Thoracic aorta (tissue), 2 donors: Measurements from ENCODE around the gene TULP4. TPM values are rescaled to one million over a fixed set of nuclear protein-coding genes. Genes with fewer than 3 reads are reported as not detected.
A peak's percentile ranks its signal among the peaks of the same experiment; 100 is the strongest.

ENCODE experiments used
- ATAC-seq: fragments of 150-250 bp; one replicate; pipeline ENCODE4 v1.8.0; 2017; ENCODE audit warnings: low read depth; ENCODE audit not compliant: insufficient number of reproducible peaks, low FRiP score
- DNase-seq: peaks from one replicate; pipeline ENCODE4 v3.0.0-alpha.2; 2020; ENCODE audit warnings: low spot score
- H3K27ac ChIP-seq, 2 donors: fragments of 200-600 bp; sonication (generic); 1 replicate in 1 of 2; 2 replicates in 1 of 2; pipeline ENCODE4 v1.5.1; 2016; ENCODE audit warnings: mild to moderate bottlenecking in 2 of 2, moderate library complexity in 2 of 2
- H3K27me3 ChIP-seq: fragments of 200-600 bp; sonication (generic); replicated peaks from 2 replicates; pipeline ENCODE4 v1.6.0; 2016; ENCODE audit warnings: mild to moderate bottlenecking; ENCODE audit not compliant: insufficient read depth
- H3K36me3 ChIP-seq: fragments of 200-600 bp; sonication (generic); one replicate; pipeline ENCODE4 v1.5.1; 2016
- H3K4me1 ChIP-seq, 2 donors: fragments of 200-600 bp; sonication (generic); 1 replicate in 1 of 2; 2 replicates in 1 of 2; pipeline versions ENCODE4 v1.5.1 to v1.6.0; 2016; ENCODE audit warnings: low read depth in 2 of 2, mild to moderate bottlenecking in 1 of 2; ENCODE audit not compliant: control insufficient read depth in 1 of 2
- H3K4me3 ChIP-seq: fragments of 200-600 bp; sonication (generic); 2 replicates; pipeline ENCODE4 v1.5.1; 2016; ENCODE audit warnings: mild to moderate bottlenecking
- H3K9me3 ChIP-seq: fragments of 200-600 bp; sonication (generic); 2 replicates; pipeline ENCODE4 v1.5.1; 2016
- total RNA-seq, 2 donors: library from RNA; depleted of rRNA; stranded (reverse); fragments of >200 nt; gene quantifications; one replicate each; pipeline versions ENCODE4 v1.1.0 to v1.2.3, GENCODE V29; 2016
- TF ChIP-seq, protein P1 (sequence below): fragments of 200-600 bp; sonication (generic); IDR thresholded peaks from one replicate; pipeline ENCODE4 v1.5.1; 2019; ENCODE audit warnings: antibody characterized with exemption

TULP4 gene
- total RNA-seq, 2 donors from 2014 or later: 75.5 to 189 TPM

DNA sequence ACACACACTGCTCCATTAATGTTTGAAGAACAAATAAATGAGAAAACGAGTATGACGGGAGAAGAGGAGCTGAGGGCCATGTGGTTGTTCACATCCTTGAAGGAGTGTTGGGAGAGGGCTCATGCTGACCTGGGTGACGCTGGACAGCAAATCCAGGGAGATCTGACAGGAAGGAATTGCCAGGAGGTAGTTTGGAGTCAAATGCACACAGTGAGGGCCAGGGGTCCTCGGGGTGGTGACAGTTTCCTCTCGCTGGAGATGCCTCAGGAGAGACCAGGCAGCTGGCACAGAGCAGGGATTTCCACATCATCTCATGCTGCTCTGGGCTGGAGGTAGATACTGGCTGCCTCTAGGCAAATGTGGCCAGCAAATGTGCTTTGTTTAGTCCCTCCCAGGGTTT, 245.7 kb downstream of the TULP4 start:
- Histone ChIP-seq H3K9me3 (no peaks in the 10 kb centered on the region), H3K36me3 (no peaks in the 10 kb centered on the region), H3K27me3 (no peaks in the 10 kb centered on the region), H3K4me1 (peaks cover 8 to 15% of the 10 kb centered on the region in 2 donors), H3K4me3 (no peak overlapping the region), H3K27ac (no peak overlapping the region)
- DNase-seq: no peak
- TF ChIP-seq, protein P1, sequence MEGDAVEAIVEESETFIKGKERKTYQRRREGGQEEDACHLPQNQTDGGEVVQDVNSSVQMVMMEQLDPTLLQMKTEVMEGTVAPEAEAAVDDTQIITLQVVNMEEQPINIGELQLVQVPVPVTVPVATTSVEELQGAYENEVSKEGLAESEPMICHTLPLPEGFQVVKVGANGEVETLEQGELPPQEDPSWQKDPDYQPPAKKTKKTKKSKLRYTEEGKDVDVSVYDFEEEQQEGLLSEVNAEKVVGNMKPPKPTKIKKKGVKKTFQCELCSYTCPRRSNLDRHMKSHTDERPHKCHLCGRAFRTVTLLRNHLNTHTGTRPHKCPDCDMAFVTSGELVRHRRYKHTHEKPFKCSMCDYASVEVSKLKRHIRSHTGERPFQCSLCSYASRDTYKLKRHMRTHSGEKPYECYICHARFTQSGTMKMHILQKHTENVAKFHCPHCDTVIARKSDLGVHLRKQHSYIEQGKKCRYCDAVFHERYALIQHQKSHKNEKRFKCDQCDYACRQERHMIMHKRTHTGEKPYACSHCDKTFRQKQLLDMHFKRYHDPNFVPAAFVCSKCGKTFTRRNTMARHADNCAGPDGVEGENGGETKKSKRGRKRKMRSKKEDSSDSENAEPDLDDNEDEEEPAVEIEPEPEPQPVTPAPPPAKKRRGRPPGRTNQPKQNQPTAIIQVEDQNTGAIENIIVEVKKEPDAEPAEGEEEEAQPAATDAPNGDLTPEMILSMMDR: no peak
- ATAC-seq: no peak

DNA sequence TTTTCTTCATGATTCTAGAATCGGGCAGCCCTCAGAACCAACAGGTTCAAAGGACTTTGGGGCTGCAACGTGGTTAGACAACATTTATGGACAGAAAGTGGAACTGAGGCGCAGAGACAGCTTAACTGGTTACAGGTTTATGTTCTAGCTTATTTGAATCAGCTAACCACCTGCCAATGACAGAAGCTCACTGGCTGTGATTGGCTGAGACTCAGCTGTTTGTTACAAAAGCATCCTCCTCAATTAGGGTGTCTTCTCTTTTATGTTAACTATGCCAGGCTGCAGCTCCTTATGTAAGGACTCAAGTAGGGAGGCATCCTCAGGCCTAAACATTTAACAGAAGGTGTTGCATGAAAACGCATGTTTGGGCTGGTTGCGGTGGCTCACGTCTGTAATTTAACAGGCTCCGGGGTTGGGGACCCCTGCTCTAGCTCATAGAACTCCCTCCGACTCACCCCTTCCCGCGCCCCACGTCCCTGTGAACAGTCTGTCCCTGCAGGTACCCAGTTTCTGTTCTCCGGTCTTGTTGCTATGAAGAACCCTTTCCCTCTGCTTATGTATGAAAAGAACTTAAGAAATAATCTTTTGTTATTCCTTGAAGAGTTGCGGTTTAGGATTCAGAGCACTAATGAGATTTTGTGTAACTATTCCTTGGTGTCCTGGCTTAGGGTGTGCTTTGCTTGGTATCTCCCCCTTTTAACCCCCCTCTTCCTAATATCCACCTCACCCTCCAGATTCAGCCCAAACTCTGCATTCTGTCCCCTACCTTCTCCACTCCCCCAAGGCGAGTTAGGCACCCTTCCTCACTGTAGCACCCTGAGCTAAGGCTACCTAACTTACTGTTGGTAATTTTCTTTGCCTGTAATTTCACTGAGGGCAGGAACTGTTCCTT, 246.4 kb downstream of the TULP4 start:
- H3K27me3 ChIP-seq: no peaks in the 10 kb centered on the region
- no peaks in the 10 kb centered on the region for H3K36me3 ChIP-seq
- H3K27ac ChIP-seq: no peak overlapping the region
- peaks cover 8 to 15% of the 10 kb centered on the region in 2 donors for H3K4me1 ChIP-seq
- TF ChIP-seq, protein P1: no peak
- peak overlapping the region; percentile 93 for H3K4me3 ChIP-seq
- ATAC-seq (no peak), DNase-seq (no peak)
- no peaks in the 10 kb centered on the region for H3K9me3 ChIP-seq

DNA sequence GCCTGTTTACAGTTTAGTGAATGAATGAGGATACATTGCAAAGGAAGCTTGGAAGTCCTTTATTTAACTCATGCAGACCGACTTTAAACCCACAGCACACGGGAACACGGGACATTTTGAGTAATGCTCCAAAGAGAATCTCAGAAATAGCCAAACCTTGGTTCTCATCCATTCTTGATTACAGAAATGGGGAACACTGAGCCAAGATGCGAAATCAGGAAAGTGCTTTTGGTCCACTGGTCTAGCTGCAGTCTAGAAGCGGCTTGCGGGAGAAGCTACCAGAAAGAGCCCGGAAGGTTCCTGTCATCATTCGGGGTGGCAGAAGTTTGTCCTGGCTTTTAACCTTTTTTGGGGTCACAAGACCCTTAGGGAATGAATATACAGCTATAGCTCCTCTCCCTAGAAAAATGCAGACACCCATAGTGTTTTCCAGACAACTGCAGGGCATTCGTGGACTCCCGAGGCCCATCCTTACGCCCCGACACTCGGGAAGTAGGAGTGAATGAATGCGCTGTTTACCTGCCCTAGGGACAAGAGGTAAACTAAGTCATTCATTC, 247.2 kb downstream of the TULP4 start:
- DNase-seq (no peak), ATAC-seq (no peak)
- peak overlapping the region; percentile 93 for H3K4me3 ChIP-seq
- H3K27ac ChIP-seq: peak overlapping the region; percentile 82 to 86
- no peaks in the 10 kb centered on the region for H3K27me3 ChIP-seq
- TF ChIP-seq, protein P1: no peak
- H3K4me1 ChIP-seq: peaks cover 8 to 15% of the 10 kb centered on the region in 2 donors
- no peaks in the 10 kb centered on the region for H3K9me3 ChIP-seq
- no peaks in the 10 kb centered on the region for H3K36me3 ChIP-seq

DNA sequence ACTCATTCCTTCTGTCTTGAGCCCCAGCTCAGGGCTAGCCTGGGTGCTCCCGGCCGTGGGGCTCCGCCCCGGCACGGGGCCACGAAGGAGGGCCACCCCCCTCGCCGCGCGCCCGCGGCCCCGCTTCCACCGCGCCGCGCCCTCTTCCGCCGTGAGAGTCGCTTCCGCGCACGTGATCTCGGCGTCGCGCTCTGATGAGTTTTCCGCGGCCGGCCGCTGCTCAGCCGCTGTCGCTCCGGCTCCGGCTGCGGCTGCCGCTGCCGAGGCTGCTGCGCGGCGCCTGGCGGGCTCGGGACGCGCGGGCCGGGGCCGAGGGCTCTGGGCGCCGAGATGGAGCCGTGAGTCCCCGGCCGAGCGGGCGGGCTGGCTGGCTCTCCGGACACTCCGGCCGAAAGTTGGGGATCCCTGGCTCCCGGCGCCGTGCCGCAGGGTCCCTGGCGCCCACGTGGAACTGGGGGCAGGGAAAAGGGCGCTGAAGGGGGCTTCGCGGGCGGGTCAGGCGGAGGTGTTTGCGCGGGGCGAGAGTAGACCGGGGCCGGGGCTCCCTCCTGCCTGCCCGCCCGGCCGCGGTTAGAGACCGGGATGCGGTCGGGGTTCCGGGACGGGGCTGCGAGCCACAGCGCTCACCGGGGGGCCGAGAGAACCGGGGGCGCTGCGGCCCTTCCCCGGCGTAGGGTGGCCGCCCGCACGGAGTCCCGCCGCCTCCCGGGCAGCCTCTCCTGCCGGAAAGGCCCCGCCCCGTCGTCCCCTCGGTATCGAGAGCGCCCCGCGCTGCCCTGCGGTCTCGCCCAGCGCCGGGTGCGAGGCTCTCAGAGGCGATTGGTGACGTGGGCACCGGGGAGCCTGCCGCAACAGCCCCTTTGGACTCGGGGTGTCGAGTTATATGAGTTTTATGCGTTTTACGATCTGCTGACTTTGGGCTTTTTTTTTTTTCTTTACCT, 247.9 kb downstream of the TULP4 start, which contains the start of gene TMEM181:
Gene TMEM181, plus strand, starts transcription at position 197 of the 941 bp plus-strand sequence. Its CDS starts 134 bp downstream, at position 331.
- no peaks in the 10 kb centered on the region for H3K27me3 ChIP-seq
- H3K9me3 ChIP-seq: no peaks in the 10 kb centered on the region
- ATAC-seq (peak; percentile 67), DNase-seq (peak; percentile 24)
- H3K4me1 ChIP-seq: peaks cover 8 to 15% of the 10 kb centered on the region in 2 donors
- H3K4me3 ChIP-seq: peak within 1 kb of the TSS; percentile 93
- H3K27ac ChIP-seq: peak within 1 kb of the TSS; percentile 82 to 86
- H3K36me3 ChIP-seq: no peaks in the 10 kb centered on the region
- TF ChIP-seq, protein P1: no peak
